Hepatocyte (in vitro differentiated cells): ENCODE measurements around the gene FAM20C. TPM values are rescaled to one million over a fixed set of nuclear protein-coding genes. Genes with fewer than 3 reads are reported as not detected.

Experiments used
- DNase-seq: peaks from one replicate; pipeline ENCODE4 v3.0.0-alpha.2; 2016; ENCODE audit warnings: low spot score
- H2AFZ ChIP-seq: fragments of 200-600 bp; sonication (generic); 2 replicates; pipeline ENCODE4 v1.6.0; 2016; ENCODE audit warnings: antibody characterized with exemption, mild to moderate bottlenecking
- H3K27ac ChIP-seq: fragments of 200-600 bp; sonication (generic); 2 replicates; pipeline ENCODE4 v1.5.1; 2016; ENCODE audit warnings: mild to moderate bottlenecking
- H3K27me3 ChIP-seq: fragments of 200-600 bp; sonication (generic); 2 replicates; pipeline ENCODE4 v1.6.1; 2016
- H3K36me3 ChIP-seq: fragments of 200-600 bp; sonication (generic); replicated peaks from 2 replicates; pipeline ENCODE4 v1.5.1; 2016; ENCODE audit warnings: low read depth; ENCODE audit not compliant: insufficient read depth
- H3K4me1 ChIP-seq: fragments of 200-600 bp; sonication (generic); 2 replicates; pipeline ENCODE4 v1.5.1; 2016; ENCODE audit warnings: mild to moderate bottlenecking, moderate library complexity; ENCODE audit not compliant: insufficient read depth
- H3K4me2 ChIP-seq: fragments of 200-600 bp; sonication (generic); 2 replicates; pipeline ENCODE4 v1.6.0; 2016
- H3K4me3 ChIP-seq: fragments of 200-600 bp; sonication (generic); 2 replicates; pipeline ENCODE4 v1.5.1; 2016; ENCODE audit warnings: mild to moderate bottlenecking
- H3K79me2 ChIP-seq: fragments of 200-600 bp; sonication (generic); 2 replicates; pipeline ENCODE4 v1.6.0; 2017; ENCODE audit warnings: mild to moderate bottlenecking
- H3K9me2 ChIP-seq: fragments of 200-600 bp; sonication (generic); replicated peaks from 2 replicates; pipeline ENCODE4 v1.6.0; 2017; ENCODE audit warnings: mild to moderate bottlenecking; ENCODE audit not compliant: insufficient read depth
- H3K9me3 ChIP-seq: fragments of 200-600 bp; sonication (generic); 2 replicates; pipeline ENCODE4 v1.5.1; 2016; ENCODE audit warnings: low read depth, mild to moderate bottlenecking
- H4K20me1 ChIP-seq: fragments of 200-600 bp; sonication (generic); 2 replicates; pipeline ENCODE4 v1.6.0; 2016; ENCODE audit warnings: mild to moderate bottlenecking; ENCODE audit not compliant: insufficient read depth, poor library complexity, severe bottlenecking
- CTCF ChIP-seq: fragments of 200-600 bp; sonication (generic); IDR thresholded peaks from 2 replicates; pipeline ENCODE4 v1.5.1; 2016; ENCODE audit warnings: antibody characterized with exemption, mild to moderate bottlenecking; ENCODE audit not compliant: poor library complexity
- EZH2 ChIP-seq: fragments of 200-600 bp; sonication (generic); IDR thresholded peaks from 2 replicates; pipeline ENCODE4 v1.6.1; 2016; ENCODE audit warnings: antibody characterized with exemption, mild to moderate bottlenecking, borderline replicate concordance
- EZH2phosphoT487 ChIP-seq: fragments of 200-600 bp; sonication (generic); IDR thresholded peaks from one replicate; pipeline ENCODE4 v1.6.1; 2018; ENCODE audit warnings: antibody characterized with exemption, mild to moderate bottlenecking, low read depth, moderate library complexity; ENCODE audit not compliant: unreplicated experiment, severe bottlenecking
- WGBS: methylation state at CpG from one replicate; pipeline ENCODE4 v1.1.6; 2016; ENCODE audit warnings: low lambda C conversion rate; ENCODE audit errors: missing lambda C conversion rate; 5-methylcytosine and 5-hydroxymethylcytosine counted together
- polyA plus RNA-seq: library from polyadenylated mRNA; unstranded; fragments of >200 nt; fragmentation: Nextera tagmentation; extraction: Ambion mirVana; gene quantifications from 2 replicates; pipeline ENCODE4 v1.2.1, GENCODE V29; 2016
- total RNA-seq: library from RNA; depleted of rRNA; stranded (reverse); fragments of >200 nt; gene quantifications from 2 replicates; pipeline ENCODE4 v1.2.3, GENCODE V29; 2014

FAM20C gene
- total and polyA plus RNA-seq, 2 experiments from 2014 or later: 24.4 to 42.5 TPM

- Histone ChIP-seq H3K36me3 (no peaks in the 10 kb centered on the region), H3K79me2 (peaks cover 11% of the 10 kb centered on the region), H3K9me2 (no peaks in the 10 kb centered on the region), H3K4me2 (no peak overlapping the region), H4K20me1 (no peaks in the 10 kb centered on the region), H3K4me3 (no peak overlapping the region), H3K4me1 (peaks cover 20% of the 10 kb centered on the region), H3K27ac (no peak overlapping the region), H3K9me3 (no peaks in the 10 kb centered on the region), H2AFZ (no peak overlapping the region), H3K27me3 (no peaks in the 10 kb centered on the region)
- no peak for DNase-seq
- TF ChIP-seq EZH2: no peak
- no peak for TF ChIP-seq CTCF
- no peak for TF ChIP-seq EZH2phosphoT487
- WGBS: 90% methylated on average over 33 of the region's 34 CpGs
Observed at GRCh38 chr7:223118-223800, 30.9 kb downstream of the FAM20C start.

GRCh38 chr7:223861-224260, 31.5 kb downstream of the FAM20C start:
- H2AFZ ChIP-seq: no peak overlapping the region
- H3K27ac ChIP-seq: no peak overlapping the region
- WGBS: 94% methylated on average over 20 of the region's 29 CpGs
- H3K4me1 ChIP-seq: peaks cover 19% of the 10 kb centered on the region
- TF ChIP-seq EZH2phosphoT487: no peak
- TF ChIP-seq EZH2: no peak
- TF ChIP-seq CTCF: no peak
- DNase-seq: no peak
- no peaks in the 10 kb centered on the region for H4K20me1 ChIP-seq
- H3K36me3 ChIP-seq: no peaks in the 10 kb centered on the region
- no peaks in the 10 kb centered on the region for H3K9me3 ChIP-seq
- H3K4me3 ChIP-seq: no peak overlapping the region
- no peaks in the 10 kb centered on the region for H3K9me2 ChIP-seq
- peaks cover 11% of the 10 kb centered on the region for H3K79me2 ChIP-seq
- H3K4me2 ChIP-seq: no peak overlapping the region
- no peaks in the 10 kb centered on the region for H3K27me3 ChIP-seq

- TF ChIP-seq EZH2 (no peak), EZH2phosphoT487 (no peak), CTCF (no peak)
- Histone ChIP-seq H2AFZ (no peak overlapping the region), H3K36me3 (no peaks in the 10 kb centered on the region), H3K9me2 (no peaks in the 10 kb centered on the region), H3K4me3 (no peak overlapping the region), H3K79me2 (peaks cover 11% of the 10 kb centered on the region), H3K9me3 (no peaks in the 10 kb centered on the region), H4K20me1 (no peaks in the 10 kb centered on the region), H3K27ac (no peak overlapping the region), H3K4me1 (peaks cover 10% of the 10 kb centered on the region), H3K4me2 (no peak overlapping the region), H3K27me3 (no peaks in the 10 kb centered on the region)
- DNase-seq: peak; percentile 49
- 89% methylated on average over 23 of the region's 23 CpGs for WGBS
Observed at GRCh38 chr7:226281-226895, 34.0 kb downstream of the FAM20C start.
